ENCODE data around the gene ETNK2.

The ETNK2 gene

DNA sequence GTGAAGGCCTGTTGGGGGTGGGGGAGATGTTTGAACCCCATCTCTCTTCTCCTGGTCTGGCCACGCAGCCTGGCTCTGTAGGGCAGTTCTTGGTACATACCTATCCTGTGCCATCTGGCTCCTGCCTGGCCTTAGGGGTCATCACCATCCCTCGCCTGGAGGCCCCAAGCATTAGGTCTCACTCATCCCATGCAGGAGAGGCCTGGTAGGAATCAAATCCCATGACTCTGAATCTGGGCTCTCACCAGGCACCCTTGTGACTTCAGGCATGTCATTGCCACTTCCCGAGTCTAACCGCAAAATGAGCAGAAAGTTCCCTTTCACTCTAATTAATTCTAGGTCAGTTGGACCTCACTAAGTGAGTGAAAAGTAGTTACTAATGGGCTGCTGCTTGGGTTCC lies 37.2 kb downstream of the ETNK2 start:
- H3K4me1 Mint-ChIP-seq: peaks cover 18% of the 10 kb centered on the region
- no peak for DNase-seq
- no peaks in the 10 kb centered on the region for H3K9me3 Mint-ChIP-seq
- no peaks in the 10 kb centered on the region for H3K27me3 Mint-ChIP-seq (ENCODE audit: low read depth, poor library complexity)
- H3K27ac Mint-ChIP-seq: peak overlapping the region; percentile 68
- H3K4me3 Mint-ChIP-seq: no peak overlapping the region
- TF ChIP-seq CTCF (IDR thresholded peaks at IDR 0.05): no peak
- peaks cover 31% of the 10 kb centered on the region for H3K36me3 Mint-ChIP-seq (ENCODE audit: low read depth)

DNA sequence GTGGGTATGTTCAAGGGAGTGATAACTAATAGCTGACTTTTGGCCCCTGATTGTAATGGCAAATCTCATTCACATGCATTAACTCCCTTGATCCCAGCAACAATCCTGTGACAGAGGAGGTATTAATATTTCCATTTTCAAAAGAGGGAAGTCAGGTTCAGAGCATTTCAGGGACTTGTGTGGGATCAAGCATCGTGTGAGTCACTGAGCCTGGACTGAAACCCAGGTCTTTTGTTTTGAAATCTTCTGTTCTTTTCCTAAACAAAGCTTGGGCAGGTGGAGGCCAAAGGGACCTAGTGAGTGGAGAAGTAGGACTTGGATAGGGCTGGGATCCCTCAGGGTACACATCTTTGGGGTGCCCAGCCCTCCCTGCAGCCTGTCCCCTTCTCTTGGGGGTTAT lies 37.9 kb downstream of the ETNK2 start:
- Mint-ChIP-seq H3K36me3 (ENCODE audit: low read depth) (peaks cover 23% of the 10 kb centered on the region), H3K4me3 (no peak overlapping the region), H3K9me3 (no peaks in the 10 kb centered on the region), H3K4me1 (peaks cover 22% of the 10 kb centered on the region), H3K27me3 (ENCODE audit: low read depth, poor library complexity) (no peaks in the 10 kb centered on the region), H3K27ac (no peak overlapping the region)
- no peak for TF ChIP-seq CTCF (IDR thresholded peaks at IDR 0.05)
- DNase-seq: no peak

DNA sequence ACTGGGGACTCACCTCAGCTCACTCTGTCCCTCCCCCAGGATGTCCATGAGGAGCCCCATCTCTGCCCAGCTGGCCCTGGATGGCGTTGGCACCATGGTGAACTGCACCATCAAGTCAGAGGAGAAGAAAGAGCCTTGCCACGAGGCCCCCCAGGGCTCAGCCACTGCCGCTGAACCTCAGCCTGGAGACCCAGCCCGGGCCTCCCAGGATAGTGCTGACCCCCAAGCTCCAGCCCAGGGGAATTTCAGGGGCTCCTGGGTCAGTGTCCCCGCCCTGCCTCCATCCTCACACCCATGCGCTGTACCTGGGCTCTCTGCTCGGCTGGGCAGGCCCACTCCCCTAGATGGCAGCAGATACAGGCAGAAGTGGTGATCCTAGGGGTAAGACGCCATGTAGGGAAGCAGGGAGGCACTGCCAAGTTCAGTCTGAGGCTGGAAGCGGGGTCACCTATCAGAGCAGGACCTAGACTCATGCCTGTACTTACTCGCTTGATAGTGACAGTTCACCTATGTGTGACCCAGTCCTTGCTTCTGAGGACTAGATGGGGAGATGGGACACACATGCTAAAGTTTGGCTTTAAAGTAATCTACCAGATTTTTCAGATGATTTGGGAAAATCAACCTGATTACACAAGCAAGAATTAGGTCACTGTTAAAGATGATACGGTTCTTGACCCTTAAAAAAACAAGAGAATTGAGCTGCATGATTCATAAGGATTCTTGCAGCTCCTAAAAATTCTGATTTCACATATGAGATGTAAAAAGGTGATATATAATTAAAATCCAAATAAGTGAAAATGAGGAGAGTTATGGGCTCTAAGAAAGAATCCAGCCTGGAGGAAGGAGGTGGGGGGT lies 38.7 kb downstream of the ETNK2 start:
- no peak for TF ChIP-seq CTCF (IDR thresholded peaks at IDR 0.05)
- H3K27ac Mint-ChIP-seq: peak overlapping the region; percentile 34
- peaks cover 17% of the 10 kb centered on the region for H3K36me3 Mint-ChIP-seq (ENCODE audit: low read depth)
- H3K9me3 Mint-ChIP-seq: no peaks in the 10 kb centered on the region
- peaks cover 30% of the 10 kb centered on the region for H3K4me1 Mint-ChIP-seq
- no peak overlapping the region for H3K4me3 Mint-ChIP-seq
- DNase-seq: no peak
- no peaks in the 10 kb centered on the region for H3K27me3 Mint-ChIP-seq (ENCODE audit: low read depth, poor library complexity)

DNA sequence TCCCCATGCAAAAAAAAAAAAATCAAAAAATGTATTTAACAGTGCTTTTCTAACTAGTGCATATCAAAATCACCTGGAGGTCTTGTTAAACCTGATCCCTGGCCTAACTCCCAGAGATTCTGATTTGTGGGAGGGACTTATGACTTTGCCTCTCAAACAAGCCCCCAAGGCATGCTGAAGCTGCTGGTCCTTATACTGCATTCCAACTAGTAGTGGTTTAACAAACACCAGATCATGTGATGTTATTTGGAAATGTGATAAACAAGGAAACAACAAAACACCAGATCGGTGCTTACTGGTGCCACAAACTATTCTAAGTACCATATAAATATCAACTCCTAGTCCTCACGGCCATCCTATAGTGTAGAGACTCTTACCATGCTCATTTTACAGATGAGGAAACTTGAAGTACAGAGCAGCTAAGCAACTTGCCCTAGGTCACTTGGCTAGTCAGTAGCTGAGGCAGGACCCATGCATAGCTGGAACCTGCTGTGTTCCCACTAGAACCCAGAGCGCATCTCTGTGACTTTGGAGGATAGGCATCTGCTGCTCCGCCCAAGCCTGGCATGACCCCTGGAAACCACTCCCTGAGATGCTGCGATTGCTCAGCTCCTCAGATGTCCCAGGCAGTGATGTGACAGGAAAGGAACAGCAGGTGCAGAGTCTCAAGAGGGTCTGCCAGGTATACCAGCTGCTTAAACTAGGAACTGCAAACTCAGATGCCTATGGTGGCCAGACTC lies 40.8 kb downstream of the ETNK2 start:
- Mint-ChIP-seq H3K4me1 (peaks cover 46% of the 10 kb centered on the region), H3K9me3 (no peaks in the 10 kb centered on the region), H3K36me3 (ENCODE audit: low read depth) (peaks cover 13% of the 10 kb centered on the region), H3K4me3 (no peak overlapping the region), H3K27me3 (ENCODE audit: low read depth, poor library complexity) (no peaks in the 10 kb centered on the region), H3K27ac (no peak overlapping the region)
- TF ChIP-seq CTCF (IDR thresholded peaks at IDR 0.05): no peak
- DNase-seq: no peak

- no peaks in the 10 kb centered on the region for H3K27me3 Mint-ChIP-seq (ENCODE audit: low read depth, poor library complexity)
- H3K27ac Mint-ChIP-seq: peak overlapping the region; percentile 81
- H3K4me3 Mint-ChIP-seq: peak overlapping the region; percentile 70
- H3K4me1 Mint-ChIP-seq: peaks cover 63% of the 10 kb centered on the region
- no peak for TF ChIP-seq CTCF (IDR thresholded peaks at IDR 0.05)
- H3K9me3 Mint-ChIP-seq: no peaks in the 10 kb centered on the region
- DNase-seq: peak; percentile 30
- H3K36me3 Mint-ChIP-seq (ENCODE audit: low read depth): peaks cover 4% of the 10 kb centered on the region
These were observed 43.3 kb downstream of the ETNK2 start for GRCh38 chr1:204108312-204109141.

Data from nephron progenitor cell (in vitro differentiated cells).